Caco-2 (cell line): ENCODE measurements around the gene HOGA1. TPM values are rescaled to one million over a fixed set of nuclear protein-coding genes. Genes with fewer than 3 reads are reported as not detected.

ENCODE experiments used
- BruUV-seq: library from RNA; stranded (reverse); fragments of 400-500 nt; replicated peaks from 2 replicates; lab custom pipeline; 2021; lab: Mats Ljungman, UMichigan
- CTCF ChIA-PET: fragments of 300-600 bp; sonication (Branson Sonifier 250); formaldehyde crosslinking; loops from one replicate; lab custom pipeline; 2022; ENCODE audit warnings: antibody characterized with exemption; lab: Charles Lee
- POLR2A ChIA-PET: fragments of 300-600 bp; sonication (Branson Sonifier 250); formaldehyde crosslinking; loops from one replicate; lab custom pipeline; 2022; ENCODE audit warnings: antibody characterized with exemption; lab: Charles Lee
- DNase-seq, 2 experiments: peaks; one replicate each; pipeline versions ENCODE4 v3.0.0 to v3.0.0-alpha.2; 2020 to 2022
- H3K27me3 ChIP-seq: replicated peaks from 2 replicates; pipeline ENCODE4 v1.6.0; 2011; ENCODE audit warnings: low read length; ENCODE audit not compliant: control insufficient read depth, insufficient read depth
- H3K36me3 ChIP-seq: 2 replicates; pipeline ENCODE4 v1.5.1; 2011; ENCODE audit warnings: low read length; ENCODE audit not compliant: control insufficient read depth, insufficient read depth
- H3K4me1 ChIP-seq: fragments of 250-450 bp; sonication (Bioruptor Pico); 2 replicates; pipeline ENCODE4 v1.5.1; 2020; ENCODE audit warnings: mild to moderate bottlenecking
- H3K4me3 ChIP-seq: 2 replicates; pipeline ENCODE4 v1.5.1; 2011; ENCODE audit warnings: low read depth, mild to moderate bottlenecking, control low read depth, low read length
- H3K9me3 ChIP-seq: fragments of 250-450 bp; sonication (Bioruptor Pico); 2 replicates; pipeline ENCODE4 v1.5.1; 2020; ENCODE audit warnings: mild to moderate bottlenecking, moderate library complexity
- H3K27ac Mint-ChIP-seq: one replicate; pipeline ENCODE4 v1.8.0; 2022; ENCODE audit warnings: mixed read lengths; ENCODE audit not compliant: unreplicated experiment
- H3K27me3 Mint-ChIP-seq: one replicate; pipeline ENCODE4 v1.8.0; 2022; ENCODE audit warnings: mixed read lengths; ENCODE audit not compliant: insufficient read depth, unreplicated experiment
- H3K36me3 Mint-ChIP-seq: one replicate; pipeline ENCODE4 v1.8.0; 2022; ENCODE audit warnings: mild to moderate bottlenecking, mixed read lengths; ENCODE audit not compliant: insufficient read depth, unreplicated experiment
- H3K4me1 Mint-ChIP-seq: one replicate; pipeline ENCODE4 v1.8.0; 2022; ENCODE audit warnings: low read depth, mixed read lengths; ENCODE audit not compliant: unreplicated experiment
- H3K4me3 Mint-ChIP-seq: one replicate; pipeline ENCODE4 v1.8.0; 2022; ENCODE audit warnings: mild to moderate bottlenecking, moderate library complexity, mixed read lengths; ENCODE audit not compliant: unreplicated experiment
- H3K9me3 Mint-ChIP-seq: one replicate; pipeline ENCODE4 v1.8.0; 2022; ENCODE audit warnings: mixed read lengths; ENCODE audit not compliant: unreplicated experiment
- intact Hi-C: fragments of 100-400 bp; cut with micrococcal nuclease; formaldehyde crosslinking; loops from one replicate; pipeline ENCODE4 v1.10.0; 2022; ENCODE audit not compliant: unreplicated experiment
- total RNA-seq: library from RNA; stranded (reverse); gene quantifications from 2 replicates; pipeline ENCODE4 v1.2.3, GENCODE V29; 2022
- TF ChIP-seq, protein P1 (sequence below), 2 experiments: fragments of 200-600 bp in 1 of 2; IDR thresholded peaks; 1 replicate in 1 of 2; 2 replicates in 1 of 2; pipeline versions ENCODE4 v1.5.1 to v1.8.0; 2011 to 2022; ENCODE audit warnings: antibody characterized with exemption in 1 of 2, control low read depth in 1 of 2, inconsistent platforms in 1 of 2, low read depth in 1 of 2, low read length in 1 of 2, mild to moderate bottlenecking in 1 of 2, moderate library complexity in 1 of 2; ENCODE audit not compliant: insufficient read depth in 1 of 2, severe bottlenecking in 1 of 2, unreplicated experiment in 1 of 2

Gene HOGA1
- total RNA-seq, 1 experiment from 2014 or later, result 0.50 TPM

DNA sequence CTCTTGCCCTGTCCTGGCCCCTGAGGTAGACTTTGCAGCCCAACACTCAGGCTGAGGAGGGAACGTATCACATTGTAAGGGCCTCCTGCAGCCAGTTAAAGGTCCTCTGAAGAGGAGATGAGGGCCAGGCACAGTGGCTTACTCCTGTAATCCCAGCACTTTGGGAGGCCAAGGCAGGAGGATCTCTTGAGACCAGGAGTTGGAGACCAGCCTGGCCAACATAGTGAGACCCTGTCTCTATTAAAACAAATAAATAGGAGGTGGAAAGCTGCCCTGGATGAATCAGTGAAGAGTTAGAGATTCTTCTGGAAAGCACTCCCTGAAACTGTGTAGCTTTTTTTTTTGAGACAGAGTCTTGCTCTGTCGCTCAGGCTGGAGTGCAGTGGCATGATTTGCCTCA lies 3.0 kb downstream of the HOGA1 start:
- no peak overlapping the region for H3K4me3 Mint-ChIP-seq
- no peaks in the 10 kb centered on the region for H3K9me3 Mint-ChIP-seq
- H3K36me3 Mint-ChIP-seq, result no peaks in the 10 kb centered on the region
- Histone ChIP-seq H3K4me1 (peaks cover 25% of the 10 kb centered on the region), H3K9me3 (no peaks in the 10 kb centered on the region), H3K27me3 (no peaks in the 10 kb centered on the region), H3K36me3 (no peaks in the 10 kb centered on the region), H3K4me3 (no peak overlapping the region)
- H3K4me1 Mint-ChIP-seq, result peaks cover 10% of the 10 kb centered on the region
- H3K27ac Mint-ChIP-seq, result no peak overlapping the region
- H3K27me3 Mint-ChIP-seq, result no peaks in the 10 kb centered on the region
- TF ChIP-seq, protein P1, sequence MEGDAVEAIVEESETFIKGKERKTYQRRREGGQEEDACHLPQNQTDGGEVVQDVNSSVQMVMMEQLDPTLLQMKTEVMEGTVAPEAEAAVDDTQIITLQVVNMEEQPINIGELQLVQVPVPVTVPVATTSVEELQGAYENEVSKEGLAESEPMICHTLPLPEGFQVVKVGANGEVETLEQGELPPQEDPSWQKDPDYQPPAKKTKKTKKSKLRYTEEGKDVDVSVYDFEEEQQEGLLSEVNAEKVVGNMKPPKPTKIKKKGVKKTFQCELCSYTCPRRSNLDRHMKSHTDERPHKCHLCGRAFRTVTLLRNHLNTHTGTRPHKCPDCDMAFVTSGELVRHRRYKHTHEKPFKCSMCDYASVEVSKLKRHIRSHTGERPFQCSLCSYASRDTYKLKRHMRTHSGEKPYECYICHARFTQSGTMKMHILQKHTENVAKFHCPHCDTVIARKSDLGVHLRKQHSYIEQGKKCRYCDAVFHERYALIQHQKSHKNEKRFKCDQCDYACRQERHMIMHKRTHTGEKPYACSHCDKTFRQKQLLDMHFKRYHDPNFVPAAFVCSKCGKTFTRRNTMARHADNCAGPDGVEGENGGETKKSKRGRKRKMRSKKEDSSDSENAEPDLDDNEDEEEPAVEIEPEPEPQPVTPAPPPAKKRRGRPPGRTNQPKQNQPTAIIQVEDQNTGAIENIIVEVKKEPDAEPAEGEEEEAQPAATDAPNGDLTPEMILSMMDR (IDR thresholded peaks at IDR 0.05; ENCODE audit: insufficient read depth in 1 of 2, low read depth in 1 of 2, low read length in 1 of 2, severe bottlenecking in 1 of 2, unreplicated experiment in 1 of 2), result no peak
- POLR2A ChIA-PET, result no interaction called here
- no TSS peak for BruUV-seq
- CTCF ChIA-PET, result no interaction called here
- DNase-seq, result no peak
- intact Hi-C loops, result no loop called here

DNA sequence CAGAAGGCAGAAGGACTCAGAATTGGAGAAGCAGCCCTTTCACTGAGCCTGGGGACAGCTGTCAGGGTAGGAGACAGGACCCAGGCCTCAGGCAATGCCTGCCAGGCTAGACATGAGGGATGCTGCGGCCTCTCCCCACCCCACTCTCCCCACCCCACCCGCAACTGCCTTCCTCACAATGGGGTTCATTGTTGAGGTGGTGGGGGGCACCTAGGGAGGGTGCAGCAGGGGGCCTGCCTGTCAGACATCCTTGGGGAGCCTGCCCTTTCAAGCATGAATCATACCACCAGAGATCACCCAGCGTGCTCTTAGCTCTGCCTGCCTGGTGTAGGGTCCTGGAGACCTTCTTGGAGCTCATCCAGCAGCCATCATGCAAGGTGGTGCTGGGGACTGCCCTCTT lies 5.3 kb downstream of the HOGA1 start, which contains the start of gene C10orf62:
Gene C10orf62 (plus strand): TSS at position 243 of the 400 bp plus-strand sequence. CDS start 177 bp downstream, outside the sequence.
- no peaks in the 10 kb centered on the region for H3K27me3 Mint-ChIP-seq
- H3K4me1 Mint-ChIP-seq, result peaks cover 10% of the 10 kb centered on the region
- no TSS peak for BruUV-seq
- peaks cover 20% of the 10 kb centered on the region for H3K4me1 ChIP-seq
- H3K36me3 ChIP-seq, result no peaks in the 10 kb centered on the region
- no peaks in the 10 kb centered on the region for H3K27me3 ChIP-seq
- ChIA-PET CTCF (no interaction called here), POLR2A (no interaction called here)
- H3K9me3 Mint-ChIP-seq, result no peaks in the 10 kb centered on the region
- no peaks in the 10 kb centered on the region for H3K36me3 Mint-ChIP-seq
- no peaks in the 10 kb centered on the region for H3K9me3 ChIP-seq
- no peak for DNase-seq
- no peak within 1 kb of the TSS for H3K4me3 Mint-ChIP-seq
- intact Hi-C loops, result no loop called here
- TF ChIP-seq, protein P1 (IDR thresholded peaks at IDR 0.05; ENCODE audit: insufficient read depth in 1 of 2, low read depth in 1 of 2, low read length in 1 of 2, severe bottlenecking in 1 of 2, unreplicated experiment in 1 of 2), result no peak
- H3K27ac Mint-ChIP-seq, result no peak within 1 kb of the TSS
- no peak within 1 kb of the TSS for H3K4me3 ChIP-seq

DNA sequence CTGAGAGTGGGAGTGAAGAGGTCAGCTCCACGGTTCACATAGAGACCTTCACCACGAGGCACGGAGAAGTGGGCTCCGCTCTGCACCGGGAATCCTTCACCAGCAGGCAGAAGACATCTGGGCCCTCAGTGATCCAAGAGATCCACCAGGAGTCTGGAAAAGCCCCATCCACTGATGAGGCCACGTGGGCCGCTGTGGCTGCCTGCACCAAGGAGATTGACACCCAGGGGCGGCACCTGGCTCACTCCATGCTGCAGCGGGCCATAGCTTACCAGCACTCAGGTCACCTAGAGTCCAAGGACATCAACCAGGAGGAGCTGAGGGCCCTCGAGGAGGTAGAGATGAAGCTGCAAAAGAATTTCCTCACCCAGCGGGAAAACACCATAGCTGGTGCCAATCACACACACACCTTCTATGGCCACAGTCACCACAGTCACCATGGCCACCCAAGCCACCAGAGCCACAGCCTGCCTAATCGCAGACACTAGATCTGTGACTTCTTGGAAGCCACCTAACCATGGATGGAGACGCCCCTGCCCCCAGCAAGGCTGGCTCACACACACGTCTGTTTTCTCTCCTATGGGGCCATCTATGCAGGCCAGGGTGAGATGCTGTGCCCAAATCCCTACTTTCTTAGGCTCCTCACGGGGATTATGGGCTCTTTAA lies 6.0 kb downstream of the HOGA1 start:
- TF ChIP-seq, protein P1 (IDR thresholded peaks at IDR 0.05; ENCODE audit: insufficient read depth in 1 of 2, low read depth in 1 of 2, low read length in 1 of 2, severe bottlenecking in 1 of 2, unreplicated experiment in 1 of 2), result no peak
- no peaks in the 10 kb centered on the region for H3K27me3 Mint-ChIP-seq
- no peak overlapping the region for H3K4me3 Mint-ChIP-seq
- Histone ChIP-seq H3K4me3 (no peak overlapping the region), H3K36me3 (no peaks in the 10 kb centered on the region), H3K9me3 (no peaks in the 10 kb centered on the region), H3K4me1 (peaks cover 13% of the 10 kb centered on the region), H3K27me3 (no peaks in the 10 kb centered on the region)
- intact Hi-C loops, result no loop called here
- no TSS peak for BruUV-seq
- H3K9me3 Mint-ChIP-seq, result no peaks in the 10 kb centered on the region
- no peak overlapping the region for H3K27ac Mint-ChIP-seq
- H3K36me3 Mint-ChIP-seq, result no peaks in the 10 kb centered on the region
- H3K4me1 Mint-ChIP-seq, result peaks cover 7% of the 10 kb centered on the region
- ChIA-PET POLR2A (no interaction called here), CTCF (no interaction called here)
- DNase-seq, result no peak
